Astrocyte (in vitro differentiated cells and primary cell): ENCODE results near the gene PKNOX1. TPM values are rescaled to one million over a fixed set of nuclear protein-coding genes. Genes with fewer than 3 reads are reported as not detected.

Experiments used
- DNase-seq: peaks from one replicate; pipeline ENCODE4 v3.0.0-alpha.2; 2010; ENCODE audit warnings: low read depth
- FAIRE-seq: peaks from 2 replicates; lab custom pipeline; 2011; peaks lifted over from hg19 to GRCh38; lab: Jason Lieb, UNC
- H2AFZ ChIP-seq: 2 replicates; pipeline ENCODE4 v1.6.0; 2012; ENCODE audit warnings: low read depth, low read length, inconsistent platforms
- H3K27ac ChIP-seq: 2 replicates; pipeline ENCODE4 v1.5.1; 2011; ENCODE audit warnings: low read depth, low read length, inconsistent platforms
- H3K27me3 ChIP-seq: 2 replicates; pipeline ENCODE4 v1.6.0; 2011; ENCODE audit warnings: low read length, inconsistent platforms; ENCODE audit not compliant: insufficient read depth
- H3K36me3 ChIP-seq: 2 replicates; pipeline ENCODE4 v1.5.1; 2011; ENCODE audit warnings: low read length, inconsistent platforms; ENCODE audit not compliant: insufficient read depth
- H3K4me1 ChIP-seq: 2 replicates; pipeline ENCODE4 v1.5.1; 2011; ENCODE audit warnings: low read length, inconsistent platforms; ENCODE audit not compliant: insufficient read depth
- H3K4me2 ChIP-seq: 2 replicates; pipeline ENCODE4 v1.6.0; 2012; ENCODE audit warnings: low read length, inconsistent platforms
- H3K4me3 ChIP-seq: 2 replicates; pipeline ENCODE4 v1.5.1; 2011; ENCODE audit warnings: low read depth, mild to moderate bottlenecking, low read length, inconsistent platforms; ENCODE audit not compliant: insufficient read depth
- H3K79me2 ChIP-seq: 2 replicates; pipeline ENCODE4 v1.6.0; 2012; ENCODE audit warnings: mild to moderate bottlenecking, low read length, inconsistent platforms; ENCODE audit not compliant: insufficient read depth
- H3K9ac ChIP-seq: 2 replicates; pipeline ENCODE4 v1.6.0; 2012; ENCODE audit warnings: mild to moderate bottlenecking, low read length, inconsistent platforms
- H3K9me3 ChIP-seq: 2 replicates; pipeline ENCODE4 v1.5.1; 2012; ENCODE audit warnings: low read depth, mild to moderate bottlenecking, low read length, inconsistent platforms; ENCODE audit not compliant: insufficient read depth
- H4K20me1 ChIP-seq: 2 replicates; pipeline ENCODE4 v1.6.0; 2012; ENCODE audit warnings: low read length, inconsistent platforms; ENCODE audit not compliant: insufficient read depth
- H3K27ac Mint-ChIP-seq: one replicate; pipeline ENCODE4 v1.8.0; 2021; ENCODE audit warnings: mild to moderate bottlenecking, mixed read lengths; ENCODE audit not compliant: unreplicated experiment
- H3K27me3 Mint-ChIP-seq: one replicate; pipeline ENCODE4 v1.8.0; 2021; ENCODE audit warnings: low read depth, mixed read lengths; ENCODE audit not compliant: unreplicated experiment
- H3K36me3 Mint-ChIP-seq: one replicate; pipeline ENCODE4 v1.8.0; 2021; ENCODE audit warnings: low read depth, mixed read lengths; ENCODE audit not compliant: unreplicated experiment
- H3K4me1 Mint-ChIP-seq: one replicate; pipeline ENCODE4 v1.8.0; 2021; ENCODE audit warnings: low read depth, mixed read lengths; ENCODE audit not compliant: unreplicated experiment
- H3K4me3 Mint-ChIP-seq: one replicate; pipeline ENCODE4 v1.8.0; 2021; ENCODE audit warnings: mild to moderate bottlenecking, moderate library complexity, mixed read lengths; ENCODE audit not compliant: unreplicated experiment
- H3K9me3 Mint-ChIP-seq: one replicate; pipeline ENCODE4 v1.8.0; 2021; ENCODE audit warnings: mild to moderate bottlenecking, mixed read lengths; ENCODE audit not compliant: unreplicated experiment
- CTCF ChIP-seq: IDR thresholded peaks from 2 replicates; pipeline ENCODE4 v1.5.1; 2011; ENCODE audit warnings: low read depth, mild to moderate bottlenecking, inconsistent platforms, low read length, moderate library complexity; ENCODE audit not compliant: insufficient read depth
- EZH2 ChIP-seq: IDR thresholded peaks from 2 replicates; pipeline ENCODE4 v1.6.1; 2012; ENCODE audit warnings: mild to moderate bottlenecking, low read length, inconsistent platforms; ENCODE audit not compliant: insufficient read depth
- total RNA-seq: library from RNA; stranded (reverse); gene quantifications from 2 replicates; pipeline ENCODE4 v1.2.1, GENCODE V29; 2021

The PKNOX1 gene
- total RNA-seq, 1 donor from 2014 or later: 11.2 TPM

GRCh38 chr21:42969193-42969600, 5.2 kb upstream of the PKNOX1 start:
- H3K4me1 Mint-ChIP-seq: no peaks in the 10 kb centered on the region
- H3K36me3 Mint-ChIP-seq: peaks cover 3% of the 10 kb centered on the region
- Histone ChIP-seq H3K27ac (no peak overlapping the region), H3K27me3 (no peaks in the 10 kb centered on the region), H2AFZ (no peak overlapping the region), H4K20me1 (no peaks in the 10 kb centered on the region), H3K4me1 (peaks cover 4% of the 10 kb centered on the region), H3K36me3 (no peaks in the 10 kb centered on the region), H3K79me2 (no peaks in the 10 kb centered on the region), H3K4me3 (no peak overlapping the region), H3K9ac (no peak overlapping the region), H3K4me2 (no peak overlapping the region), H3K9me3 (no peaks in the 10 kb centered on the region)
- DNase-seq (no peak), FAIRE-seq (no peak)
- no peak overlapping the region for H3K4me3 Mint-ChIP-seq
- no peaks in the 10 kb centered on the region for H3K27me3 Mint-ChIP-seq
- H3K9me3 Mint-ChIP-seq: no peaks in the 10 kb centered on the region
- TF ChIP-seq CTCF (no peak), EZH2 (no peak)
- no peak overlapping the region for H3K27ac Mint-ChIP-seq

GRCh38 chr21:42970946-42971653, 3.3 kb upstream of the PKNOX1 start:
- peaks cover 10% of the 10 kb centered on the region for H3K79me2 ChIP-seq
- H2AFZ ChIP-seq: no peak overlapping the region
- H3K4me3 ChIP-seq: no peak overlapping the region
- H3K27ac ChIP-seq: no peak overlapping the region
- no peaks in the 10 kb centered on the region for H4K20me1 ChIP-seq
- H3K27ac Mint-ChIP-seq: no peak overlapping the region
- no peaks in the 10 kb centered on the region for H3K27me3 ChIP-seq
- no peaks in the 10 kb centered on the region for H3K36me3 ChIP-seq
- FAIRE-seq: no peak
- peaks cover 7% of the 10 kb centered on the region for H3K4me1 ChIP-seq
- H3K9me3 Mint-ChIP-seq: no peaks in the 10 kb centered on the region
- no peak overlapping the region for H3K4me2 ChIP-seq
- no peaks in the 10 kb centered on the region for H3K9me3 ChIP-seq
- H3K4me1 Mint-ChIP-seq: no peaks in the 10 kb centered on the region
- H3K4me3 Mint-ChIP-seq: no peak overlapping the region
- TF ChIP-seq CTCF (no peak), EZH2 (no peak)
- H3K9ac ChIP-seq: no peak overlapping the region
- no peaks in the 10 kb centered on the region for H3K27me3 Mint-ChIP-seq
- DNase-seq: no peak
- H3K36me3 Mint-ChIP-seq: peaks cover 3% of the 10 kb centered on the region

- no peaks in the 10 kb centered on the region for H3K9me3 ChIP-seq
- H3K36me3 ChIP-seq: peaks cover under 1% of the 10 kb centered on the region
- no peak for DNase-seq
- H3K9ac ChIP-seq: no peak overlapping the region
- H3K4me3 ChIP-seq: no peak overlapping the region
- H4K20me1 ChIP-seq: peaks cover under 1% of the 10 kb centered on the region
- peaks cover 10% of the 10 kb centered on the region for H3K4me1 ChIP-seq
- Mint-ChIP-seq H3K9me3 (peaks cover 2% of the 10 kb centered on the region), H3K4me1 (peaks cover 5% of the 10 kb centered on the region), H3K4me3 (no peak overlapping the region), H3K36me3 (peaks cover 4% of the 10 kb centered on the region), H3K27ac (no peak overlapping the region), H3K27me3 (no peaks in the 10 kb centered on the region)
- H3K4me2 ChIP-seq: no peak overlapping the region
- TF ChIP-seq EZH2 (no peak), CTCF (no peak)
- no peak overlapping the region for H2AFZ ChIP-seq
- peaks cover 18% of the 10 kb centered on the region for H3K79me2 ChIP-seq
- no peak overlapping the region for H3K27ac ChIP-seq
- no peak for FAIRE-seq
- no peaks in the 10 kb centered on the region for H3K27me3 ChIP-seq
Measured at GRCh38 chr21:42971897-42972275, 2.5 kb upstream of the PKNOX1 start.
